Sigmoid colon (tissue), 4 donors: Measurements from ENCODE around the gene PDXDC1.
"Not testable (repeated sequence)": the region's sequence is repeated elsewhere in the genome, so short reads cannot be mapped to it uniquely, and the experiment has no call there.

Experiments used
- CTCF ChIP-seq, 4 experiments: fragments of 450-650 bp in 3 of 4; fragments of 200-600 bp in 1 of 4; IDR thresholded peaks; one replicate each; pipeline ENCODE4 v1.5.1; 2016 to 2019; ENCODE audit warnings: antibody characterized with exemption in 4 of 4, mild to moderate bottlenecking in 3 of 4, moderate library complexity in 2 of 4
- EP300 ChIP-seq, 4 donors: sonication (generic); formaldehyde crosslinking; IDR thresholded peaks; one replicate each; pipeline ENCODE4 v1.6.1; 2017; ENCODE audit warnings: antibody characterized with exemption in 4 of 4
- POLR2A ChIP-seq, 2 donors: fragments of 450-650 bp; IDR thresholded peaks; one replicate each; pipeline ENCODE4 v1.6.1; 2016; ENCODE audit warnings: antibody characterized with exemption in 2 of 2, mild to moderate bottlenecking in 2 of 2, moderate library complexity in 2 of 2

- not testable (repeated sequence) for TF ChIP-seq CTCF, POLR2A, EP300 (IDR thresholded peaks at IDR 0.05)
Observed at GRCh38 chr16:15168953-15169652, 194.3 kb downstream of the PDXDC1 start.
